ENCODE data around the gene PDZD2. TPM values are rescaled to one million over a fixed set of nuclear protein-coding genes. Genes with fewer than 3 reads are reported as not detected.

Gene PDZD2
- total RNA-seq, 1 donor from 2014 or later: 70.9 TPM

DNA sequence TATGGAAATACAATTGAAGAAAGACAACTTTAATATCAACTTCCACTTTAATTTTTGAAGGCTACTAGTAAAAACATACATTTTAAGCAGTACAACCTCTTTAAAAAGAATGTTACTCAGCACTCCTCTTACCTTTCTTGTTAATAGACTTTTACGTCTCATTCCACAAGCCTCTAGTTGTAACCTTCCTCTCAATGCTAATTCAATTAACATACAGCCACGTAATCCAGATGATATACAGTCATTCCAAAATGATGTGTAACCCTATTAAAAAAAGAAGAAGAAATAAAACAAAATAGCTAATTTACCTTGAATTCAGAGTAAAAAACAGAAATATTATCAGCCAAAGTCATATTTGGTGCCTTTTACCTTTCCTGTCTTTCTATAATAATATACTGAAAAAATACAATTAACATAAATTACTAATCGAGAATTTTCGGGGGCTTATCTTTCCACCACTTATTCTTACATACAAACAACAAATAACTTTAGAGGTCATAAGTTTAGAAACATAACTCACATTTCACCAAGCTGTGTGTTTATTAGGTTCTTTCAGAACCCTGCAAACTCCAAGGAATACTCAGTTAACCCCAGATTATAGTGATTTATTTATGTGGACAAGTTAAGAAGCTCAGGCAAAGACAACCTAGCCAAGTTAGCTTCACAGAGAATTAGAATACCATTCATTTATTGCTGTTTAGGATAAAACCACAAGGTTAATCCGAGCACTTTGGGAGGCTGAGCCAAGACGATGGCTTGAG is 504.9 kb downstream of the PDZD2 start:
- Histone ChIP-seq H3K36me3 (peaks cover 6% of the 10 kb centered on the region), H3K9me3 (no peaks in the 10 kb centered on the region), H3K27me3 (no peaks in the 10 kb centered on the region), H3K4me1 (peaks cover 41% of the 10 kb centered on the region), H3K4me3 (no peak overlapping the region), H3K27ac (no peak overlapping the region)
- no peak for TF ChIP-seq CTCF (IDR thresholded peaks at IDR 0.05)
- no peak for DNase-seq
- intact Hi-C loops (cut with DNase I): no loop called here
- ATAC-seq: no peak

GRCh38 chr5:32144378-32145207 is 505.7 kb downstream of the PDZD2 start:
- H3K4me3 ChIP-seq: no peak overlapping the region
- no peak for TF ChIP-seq CTCF (IDR thresholded peaks at IDR 0.05)
- no peak overlapping the region for H3K27ac ChIP-seq
- intact Hi-C loops (cut with DNase I): no loop called here
- ATAC-seq: no peak
- no peak for DNase-seq
- peaks cover 41% of the 10 kb centered on the region for H3K4me1 ChIP-seq
- H3K9me3 ChIP-seq: no peaks in the 10 kb centered on the region
- no peaks in the 10 kb centered on the region for H3K27me3 ChIP-seq
- H3K36me3 ChIP-seq: no peaks in the 10 kb centered on the region

DNA sequence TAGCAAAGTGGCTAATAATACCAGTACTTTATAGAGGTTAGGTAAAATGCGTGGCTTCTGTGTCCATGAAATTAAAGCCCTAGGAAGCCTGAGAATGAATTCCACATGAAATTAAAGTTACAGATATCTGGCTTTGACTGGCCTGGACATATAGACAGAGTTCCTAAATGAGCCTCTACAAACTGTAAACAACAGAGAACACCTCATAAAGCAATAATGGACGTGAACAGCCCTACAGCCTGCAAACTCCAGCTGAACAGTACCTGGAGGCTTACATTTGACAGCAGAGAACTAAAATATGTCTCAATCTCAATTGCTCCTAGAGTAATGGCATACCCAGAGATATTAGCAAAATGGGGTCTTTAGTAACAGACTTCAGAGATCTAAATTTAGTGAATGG is 506.4 kb downstream of the PDZD2 start:
- TF ChIP-seq CTCF (IDR thresholded peaks at IDR 0.05): no peak
- no peaks in the 10 kb centered on the region for H3K36me3 ChIP-seq
- DNase-seq: no peak
- intact Hi-C loops (cut with DNase I): no loop called here
- H3K27ac ChIP-seq: no peak overlapping the region
- peaks cover 41% of the 10 kb centered on the region for H3K4me1 ChIP-seq
- H3K27me3 ChIP-seq: no peaks in the 10 kb centered on the region
- ATAC-seq: no peak
- no peaks in the 10 kb centered on the region for H3K9me3 ChIP-seq
- H3K4me3 ChIP-seq: no peak overlapping the region

DNA sequence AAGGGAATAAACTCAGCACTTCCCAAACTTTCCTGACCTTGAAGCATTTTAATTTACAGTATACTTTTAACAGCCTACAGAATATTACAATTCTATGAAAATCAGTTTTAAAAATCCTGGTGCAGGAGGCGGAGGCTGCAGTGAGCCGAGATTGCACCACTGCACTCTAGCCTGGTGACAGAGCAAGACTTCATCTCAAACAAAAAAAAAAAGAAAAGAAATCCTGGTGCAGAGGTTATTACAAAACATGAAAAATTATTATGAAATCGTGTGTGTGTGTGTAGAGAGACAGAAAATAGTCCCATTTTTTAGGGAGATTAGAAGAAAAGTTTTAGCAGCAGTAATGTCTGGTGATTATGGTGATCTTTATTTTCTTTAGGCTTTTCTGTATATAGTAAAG is 508.3 kb downstream of the PDZD2 start:
- peaks cover 4% of the 10 kb centered on the region for H3K36me3 ChIP-seq
- DNase-seq (no peak), ATAC-seq (peak; percentile 35)
- intact Hi-C loops (cut with DNase I): no loop called here
- H3K9me3 ChIP-seq: no peaks in the 10 kb centered on the region
- peaks cover 41% of the 10 kb centered on the region for H3K4me1 ChIP-seq
- TF ChIP-seq CTCF (IDR thresholded peaks at IDR 0.05): no peak
- no peak overlapping the region for H3K4me3 ChIP-seq
- no peaks in the 10 kb centered on the region for H3K27me3 ChIP-seq
- no peak overlapping the region for H3K27ac ChIP-seq

GRCh38 chr5:32147959-32148358 is 509.0 kb downstream of the PDZD2 start:
- Histone ChIP-seq H3K27ac (no peak overlapping the region), H3K9me3 (no peaks in the 10 kb centered on the region), H3K27me3 (no peaks in the 10 kb centered on the region), H3K4me1 (peaks cover 42% of the 10 kb centered on the region), H3K4me3 (no peak overlapping the region), H3K36me3 (peaks cover 4% of the 10 kb centered on the region)
- DNase-seq (no peak), ATAC-seq (no peak)
- intact Hi-C loops (cut with DNase I): no loop called here
- no peak for TF ChIP-seq CTCF (IDR thresholded peaks at IDR 0.05)

Data from upper lobe of right lung (tissue), 1 donor.